CD14-positive monocyte (primary cell): ENCODE measurements around the gene CDH23. TPM values are rescaled to one million over a fixed set of nuclear protein-coding genes. Genes with fewer than 3 reads are reported as not detected.
A peak's percentile ranks its signal among the peaks of the same experiment; 100 is the strongest.

ENCODE experiments used
- DNase-seq, 3 donors: peaks; one replicate each; pipeline ENCODE4 v3.0.0-alpha.2; 2011 to 2022
- H2AFZ ChIP-seq: 2 replicates; pipeline ENCODE4 v1.6.0; 2012; ENCODE audit warnings: mild to moderate bottlenecking, low read depth, low read length, inconsistent platforms; ENCODE audit not compliant: insufficient read depth, poor library complexity, severe bottlenecking
- H3K27ac ChIP-seq, 2 donors: 1 replicate in 1 of 2; 2 replicates in 1 of 2; pipeline ENCODE4 v1.5.1; 2012 to 2013; ENCODE audit warnings: low read length in 2 of 2, control low read depth in 1 of 2, inconsistent platforms in 1 of 2, low read depth in 1 of 2, mild to moderate bottlenecking in 1 of 2
- H3K27me3 ChIP-seq, 2 donors: one replicate each; pipeline versions ENCODE4 v1.6.0 to v1.6.1; 2011 to 2013; ENCODE audit warnings: low read length in 2 of 2; ENCODE audit not compliant: control insufficient read depth in 2 of 2, insufficient read depth in 2 of 2
- H3K36me3 ChIP-seq, 2 donors: replicated peaks in 1 of 2; 1 replicate in 1 of 2; 2 replicates in 1 of 2; pipeline versions ENCODE4 v1.5.1 to v1.6.1; 2012 to 2013; ENCODE audit warnings: low read length in 2 of 2, control low read depth in 1 of 2, inconsistent platforms in 1 of 2, mild to moderate bottlenecking in 1 of 2; ENCODE audit not compliant: insufficient read depth in 2 of 2, control insufficient read depth in 1 of 2
- H3K4me1 ChIP-seq, 2 donors: 1 replicate in 1 of 2; 2 replicates in 1 of 2; pipeline versions ENCODE4 v1.5.1 to v1.6.1; 2012 to 2013; ENCODE audit warnings: low read length in 2 of 2, control low read depth in 1 of 2, inconsistent platforms in 1 of 2, mild to moderate bottlenecking in 1 of 2, moderate library complexity in 1 of 2; ENCODE audit not compliant: insufficient read depth in 2 of 2, control insufficient read depth in 1 of 2
- H3K4me2 ChIP-seq: replicated peaks from 2 replicates; pipeline ENCODE3; 2012; ENCODE audit warnings: low read length, moderate library complexity, mild to moderate bottlenecking; ENCODE audit not compliant: poor library complexity, severe bottlenecking; ENCODE audit errors: extremely low read depth
- H3K4me3 ChIP-seq, 3 experiments: fragments of 200-600 bp in 1 of 3; sonication (generic) in 1 of 3; replicated peaks in 1 of 3; 1 replicate in 2 of 3; 2 replicates in 1 of 3; pipeline ENCODE4 v1.5.1; 2011 to 2013; ENCODE audit warnings: low read length in 3 of 3, mild to moderate bottlenecking in 3 of 3, control low read depth in 2 of 3, low read depth in 2 of 3, inconsistent platforms in 1 of 3, moderate library complexity in 1 of 3
- H3K79me2 ChIP-seq: 2 replicates; pipeline ENCODE4 v1.6.0; 2012; ENCODE audit warnings: mild to moderate bottlenecking, control low read depth, inconsistent platforms, low read length, moderate library complexity; ENCODE audit not compliant: insufficient read depth
- H3K9ac ChIP-seq: 2 replicates; pipeline ENCODE4 v1.6.0; 2017; ENCODE audit warnings: low read length, mild to moderate bottlenecking; ENCODE audit not compliant: insufficient read depth, poor library complexity, severe bottlenecking
- H3K9me3 ChIP-seq, 2 donors: replicated peaks in 1 of 2; 1 replicate in 1 of 2; 2 replicates in 1 of 2; pipeline versions ENCODE4 v1.5.1 to v1.6.1; 2012 to 2013; ENCODE audit warnings: low read length in 2 of 2, control low read depth in 1 of 2; ENCODE audit not compliant: control insufficient read depth in 1 of 2, insufficient read depth in 1 of 2
- H4K20me1 ChIP-seq: 2 replicates; pipeline ENCODE4 v1.6.0; 2012; ENCODE audit warnings: mild to moderate bottlenecking, low read length, control low read depth, moderate library complexity; ENCODE audit not compliant: insufficient read depth
- H3K27ac Mint-ChIP-seq, 7 donors: one replicate each; pipeline ENCODE4 v1.8.0; 2020; ENCODE audit warnings: mild to moderate bottlenecking in 7 of 7, mixed read lengths in 7 of 7, moderate library complexity in 6 of 7, inconsistent platforms in 2 of 7
- H3K27me3 Mint-ChIP-seq, 3 donors: one replicate each; pipeline ENCODE4 v1.8.0; 2021 to 2022; ENCODE audit warnings: low read depth in 3 of 3, mild to moderate bottlenecking in 3 of 3, mixed read lengths in 3 of 3, moderate library complexity in 3 of 3, inconsistent platforms in 1 of 3
- H3K36me3 Mint-ChIP-seq, 2 donors: one replicate each; pipeline ENCODE4 v1.8.0; 2020; ENCODE audit warnings: mixed read lengths in 2 of 2, inconsistent platforms in 1 of 2, mild to moderate bottlenecking in 1 of 2
- H3K4me1 Mint-ChIP-seq: one replicate; pipeline ENCODE4 v1.8.0; 2020; ENCODE audit warnings: mild to moderate bottlenecking, mixed read lengths
- H3K4me3 Mint-ChIP-seq, 2 donors: one replicate each; pipeline ENCODE4 v1.8.0; 2020; ENCODE audit warnings: mild to moderate bottlenecking in 2 of 2, mixed read lengths in 2 of 2, moderate library complexity in 1 of 2
- H3K9me3 Mint-ChIP-seq, 7 donors: one replicate each; pipeline ENCODE4 v1.8.0; 2020 to 2022; ENCODE audit warnings: mixed read lengths in 7 of 7, mild to moderate bottlenecking in 6 of 7, moderate library complexity in 6 of 7, inconsistent platforms in 2 of 7
- CTCF ChIP-seq: fragments of 200-600 bp; IDR thresholded peaks from one replicate; pipeline ENCODE4 v1.8.0; 2022; ENCODE audit warnings: antibody characterized with exemption, mild to moderate bottlenecking
- WGBS: methylation state at CpG from one replicate; pipeline ENCODE4 v1.1.5; 2013; ENCODE audit warnings: missing lambda C conversion rate; ENCODE audit not compliant: insufficient coverage; 5-methylcytosine and 5-hydroxymethylcytosine counted together
- intact Hi-C, 2 donors: fragments of 100-400 bp; cut with micrococcal nuclease; formaldehyde crosslinking; loops; one replicate each; pipeline versions ENCODE4 v1.15.0 to v1.15.1; 2023
- polyA plus RNA-seq, 3 donors: library from polyadenylated mRNA; depleted of rRNA in 1 of 3; unstranded in 2 of 3; stranded (reverse) in 1 of 3; fragments of 300-500 nt in 2 of 3; fragments of >200 nt in 1 of 3; fragmentation: Illumina TruSeq in 2 of 3; gene quantifications; 1 replicate in 2 of 3; 2 replicates in 1 of 3; pipeline ENCODE4 v1.2.3, GENCODE V29; 2012 to 2021

The CDH23 gene
- polyA plus RNA-seq, 3 donors = 8.2 to 36.2 (median 10.5) TPM

GRCh38 chr10:71806704-71807556 lies 410.2 kb downstream of the CDH23 start:
- no peak for TF ChIP-seq CTCF
- no peak overlapping the region for H3K4me3 Mint-ChIP-seq
- H3K4me1 Mint-ChIP-seq = peaks cover 68% of the 10 kb centered on the region
- 89% methylated on average over 16 of the region's 23 CpGs for WGBS
- intact Hi-C loops = loop anchor here in 1 of 2 donors (5.0 kb wide), 1 partner anchor 35 kb away; the partner anchor contains the start of gene VSIR
- H3K9me3 Mint-ChIP-seq = peaks cover 0 to 4% (median 0%) of the 10 kb centered on the region in 7 donors
- no peaks in the 10 kb centered on the region for H3K9me3 ChIP-seq
- no peaks in the 10 kb centered on the region for H3K79me2 ChIP-seq
- no peak overlapping the region for H2AFZ ChIP-seq
- H3K27me3 ChIP-seq = no peaks in the 10 kb centered on the region
- DNase-seq = no peak
- H3K27me3 Mint-ChIP-seq = peaks cover 0 to 4% (median 0%) of the 10 kb centered on the region in 3 donors
- peaks cover 13 to 22% of the 10 kb centered on the region in 2 donors for H3K36me3 ChIP-seq
- H3K9ac ChIP-seq = no peak overlapping the region
- H3K4me3 ChIP-seq = no peak overlapping the region
- H3K4me2 ChIP-seq = no peak overlapping the region
- H3K36me3 Mint-ChIP-seq = peaks cover 32 to 34% of the 10 kb centered on the region in 2 donors
- H3K4me1 ChIP-seq = peaks cover 58 to 78% of the 10 kb centered on the region in 2 donors
- peaks cover 29% of the 10 kb centered on the region for H4K20me1 ChIP-seq
- peak overlapping the region in 6 of 7 donors; percentile 18 to 88 (median 74) for H3K27ac Mint-ChIP-seq
- peak overlapping the region; percentile 8 to 78 for H3K27ac ChIP-seq

GRCh38 chr10:71807557-71808510 lies 411.1 kb downstream of the CDH23 start:
- no peak for TF ChIP-seq CTCF
- Histone ChIP-seq H3K27me3 (no peaks in the 10 kb centered on the region), H3K4me3 (no peak overlapping the region), H2AFZ (no peak overlapping the region), H3K9ac (no peak overlapping the region), H3K36me3 (peaks cover 18 to 25% of the 10 kb centered on the region in 2 donors), H3K4me1 (peaks cover 58 to 78% of the 10 kb centered on the region in 2 donors), H3K27ac (peak overlapping the region; percentile 8 to 78), H4K20me1 (peaks cover 38% of the 10 kb centered on the region), H3K9me3 (no peaks in the 10 kb centered on the region), H3K79me2 (no peaks in the 10 kb centered on the region), H3K4me2 (no peak overlapping the region)
- peak overlapping the region in 3 of 7 donors; percentile 18 to 68 (median 27) for H3K27ac Mint-ChIP-seq
- peaks cover 35 to 40% of the 10 kb centered on the region in 2 donors for H3K36me3 Mint-ChIP-seq
- H3K4me3 Mint-ChIP-seq = no peak overlapping the region
- DNase-seq = no peak
- peaks cover 0 to 4% (median 0%) of the 10 kb centered on the region in 3 donors for H3K27me3 Mint-ChIP-seq
- peaks cover 0 to 4% (median 0%) of the 10 kb centered on the region in 7 donors for H3K9me3 Mint-ChIP-seq
- intact Hi-C loops = loop anchor here in 1 of 2 donors (5.0 kb wide), 1 partner anchor 36 kb away; the partner anchor contains the start of gene VSIR
- peaks cover 66% of the 10 kb centered on the region for H3K4me1 Mint-ChIP-seq
- 98% methylated on average over 16 of the region's 21 CpGs for WGBS
